Psoas muscle (tissue), 8 donors: ENCODE measurements around the gene RETN. TPM values are rescaled to one million over a fixed set of nuclear protein-coding genes. Genes with fewer than 3 reads are reported as not detected.
A peak's percentile ranks its signal among the peaks of the same experiment; 100 is the strongest.

Experiments used
- ATAC-seq, 4 donors: fragments of 200-7000 bp; cut with Tn5 transposase; one replicate each; pipeline ENCODE4 v1.9.1; 2020; ENCODE audit warnings: moderate library complexity in 3 of 4, mild to moderate bottlenecking in 2 of 4
- DNase-seq, 2 donors: peaks; one replicate each; pipeline ENCODE4 v3.0.0-alpha.2; 2020
- H3K27ac ChIP-seq: fragments of 200-600 bp; one replicate; pipeline ENCODE4 v1.8.0; 2022
- H3K27me3 ChIP-seq, 3 donors: fragments of 200-600 bp in 1 of 3; one replicate each; pipeline versions ENCODE4 v1.6.1 to v1.8.0; 2013 to 2022; ENCODE audit warnings: low read length in 2 of 3, mild to moderate bottlenecking in 2 of 3, moderate library complexity in 1 of 3; ENCODE audit not compliant: insufficient read depth in 3 of 3
- H3K36me3 ChIP-seq, 2 donors: fragments of 200-600 bp in 1 of 2; one replicate each; pipeline versions ENCODE4 v1.6.1 to v1.8.0; 2013 to 2022; ENCODE audit warnings: low read depth in 1 of 2, mild to moderate bottlenecking in 1 of 2, moderate library complexity in 1 of 2; ENCODE audit not compliant: insufficient read depth in 1 of 2
- H3K4me1 ChIP-seq: fragments of 200-600 bp; one replicate; pipeline ENCODE4 v1.8.0; 2022
- H3K4me3 ChIP-seq: fragments of 200-600 bp; one replicate; pipeline ENCODE4 v1.8.0; 2022; ENCODE audit warnings: mild to moderate bottlenecking
- H3K9me3 ChIP-seq: fragments of 200-600 bp; one replicate; pipeline ENCODE4 v1.8.0; 2022
- WGBS, 3 donors: extraction: QIAGEN DNeasy Blood & Tissue Kit; methylation state at CpG; one replicate each; pipeline versions ENCODE4 v1.1.6 to v1.1.7; 2013; 5-methylcytosine and 5-hydroxymethylcytosine counted together
- intact Hi-C, 2 donors: fragments of 100-400 bp; cut with DNase I; formaldehyde crosslinking; loops; one replicate each; pipeline versions ENCODE4 v1.11.0 to v1.14.2; 2022
- long read RNA-seq, 2 donors: library from polyadenylated mRNA; unstranded; transcript quantifications; one replicate each; pipeline ENCODE4 v2.0.0, GENCODE V29; 2021
- polyA plus RNA-seq, 3 donors: library from polyadenylated mRNA; stranded (reverse); fragments of 200-250 nt; gene quantifications; one replicate each; pipeline ENCODE4 v1.2.3, GENCODE V29; 2013
- total RNA-seq, 4 donors: library from RNA; stranded (reverse); fragmentation: NEBNext Ultra II Directional in 2 of 4; extraction: Animal tissue kit (Norgen Biotek cat#: 25700) in 2 of 4; gene quantifications; one replicate each; pipeline versions ENCODE4 v1.2.1 to v1.2.4, GENCODE V29; 2021 to 2023
- TF ChIP-seq, protein P1 (sequence below): fragments of 200-600 bp; IDR thresholded peaks from one replicate; pipeline ENCODE4 v1.8.0; 2022; ENCODE audit warnings: antibody characterized with exemption
- donor health status: healthy with polysubstance abuse.
- donor health status: DM: no; HTN: no; CAD: no; lungs with moderate emphysema.
- donor health status: Bipolar disorder and iron deficiency.
- donor health status: healthy.
- donor health status: DM: yes; HTN: yes; CAD: no.
- donor health status: DM: no; HTN: no; CAD: no.
- donor health status: DM: no; HTN: no; CAD: no.
- donor health status: DM: yes; HTN: yes; CAD: no.

RETN gene, protein sequence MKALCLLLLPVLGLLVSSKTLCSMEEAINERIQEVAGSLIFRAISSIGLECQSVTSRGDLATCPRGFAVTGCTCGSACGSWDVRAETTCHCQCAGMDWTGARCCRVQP
- under 1 TPM in 2 of 4 donors, not detected in 2; 0.48 to 0.57 TPM for total RNA-seq
- polyA plus RNA-seq: 1 to 10 TPM in 2 of 3 donors, under 1 TPM in 1; 0.46 to 4.7 (median 2.1) TPM
- long read RNA-seq, donor 1: 0 reads
- long read RNA-seq, donor 2: 0 reads

DNA sequence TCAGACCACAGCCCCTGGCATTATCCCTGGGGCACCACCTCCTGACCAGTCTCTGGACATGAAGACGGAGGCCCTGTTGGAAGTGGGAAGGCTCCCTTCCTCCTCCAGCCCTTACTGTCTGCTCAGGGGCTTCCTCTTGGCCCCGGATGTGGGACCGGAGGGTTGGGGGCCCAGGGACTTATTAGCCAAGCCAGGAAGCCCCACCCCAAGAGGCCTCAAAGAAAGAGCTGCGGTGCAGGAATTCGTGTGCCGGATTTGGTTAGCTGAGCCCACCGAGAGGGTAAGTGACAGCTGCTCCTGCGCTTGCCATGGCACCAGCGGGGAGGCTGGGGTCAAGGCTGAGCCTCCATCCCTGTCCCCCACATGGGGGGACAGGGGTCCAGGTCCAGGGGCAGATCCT is at the start of gene RETN:
RETN (plus strand) TSS at position 208 of the 400 bp plus-strand sequence. CDS start 278 bp downstream, outside the sequence.
- Histone ChIP-seq H3K4me1 (no peaks in the 10 kb centered on the region), H3K27ac (no peak within 1 kb of the TSS), H3K9me3 (no peaks in the 10 kb centered on the region), H3K4me3 (no peak within 1 kb of the TSS), H3K36me3 (no peaks in the 10 kb centered on the region), H3K27me3 (peaks cover 0 to 37% (median 19%) of the 10 kb centered on the region in 3 donors)
- 62 to 70% (median 64%) methylated on average over 9 of the region's 9 CpGs for WGBS, 3 donors
- TF ChIP-seq, protein P1, sequence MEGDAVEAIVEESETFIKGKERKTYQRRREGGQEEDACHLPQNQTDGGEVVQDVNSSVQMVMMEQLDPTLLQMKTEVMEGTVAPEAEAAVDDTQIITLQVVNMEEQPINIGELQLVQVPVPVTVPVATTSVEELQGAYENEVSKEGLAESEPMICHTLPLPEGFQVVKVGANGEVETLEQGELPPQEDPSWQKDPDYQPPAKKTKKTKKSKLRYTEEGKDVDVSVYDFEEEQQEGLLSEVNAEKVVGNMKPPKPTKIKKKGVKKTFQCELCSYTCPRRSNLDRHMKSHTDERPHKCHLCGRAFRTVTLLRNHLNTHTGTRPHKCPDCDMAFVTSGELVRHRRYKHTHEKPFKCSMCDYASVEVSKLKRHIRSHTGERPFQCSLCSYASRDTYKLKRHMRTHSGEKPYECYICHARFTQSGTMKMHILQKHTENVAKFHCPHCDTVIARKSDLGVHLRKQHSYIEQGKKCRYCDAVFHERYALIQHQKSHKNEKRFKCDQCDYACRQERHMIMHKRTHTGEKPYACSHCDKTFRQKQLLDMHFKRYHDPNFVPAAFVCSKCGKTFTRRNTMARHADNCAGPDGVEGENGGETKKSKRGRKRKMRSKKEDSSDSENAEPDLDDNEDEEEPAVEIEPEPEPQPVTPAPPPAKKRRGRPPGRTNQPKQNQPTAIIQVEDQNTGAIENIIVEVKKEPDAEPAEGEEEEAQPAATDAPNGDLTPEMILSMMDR: no peak
- no peak for ATAC-seq
- DNase-seq: no peak
- intact Hi-C loops: no loop called here

DNA sequence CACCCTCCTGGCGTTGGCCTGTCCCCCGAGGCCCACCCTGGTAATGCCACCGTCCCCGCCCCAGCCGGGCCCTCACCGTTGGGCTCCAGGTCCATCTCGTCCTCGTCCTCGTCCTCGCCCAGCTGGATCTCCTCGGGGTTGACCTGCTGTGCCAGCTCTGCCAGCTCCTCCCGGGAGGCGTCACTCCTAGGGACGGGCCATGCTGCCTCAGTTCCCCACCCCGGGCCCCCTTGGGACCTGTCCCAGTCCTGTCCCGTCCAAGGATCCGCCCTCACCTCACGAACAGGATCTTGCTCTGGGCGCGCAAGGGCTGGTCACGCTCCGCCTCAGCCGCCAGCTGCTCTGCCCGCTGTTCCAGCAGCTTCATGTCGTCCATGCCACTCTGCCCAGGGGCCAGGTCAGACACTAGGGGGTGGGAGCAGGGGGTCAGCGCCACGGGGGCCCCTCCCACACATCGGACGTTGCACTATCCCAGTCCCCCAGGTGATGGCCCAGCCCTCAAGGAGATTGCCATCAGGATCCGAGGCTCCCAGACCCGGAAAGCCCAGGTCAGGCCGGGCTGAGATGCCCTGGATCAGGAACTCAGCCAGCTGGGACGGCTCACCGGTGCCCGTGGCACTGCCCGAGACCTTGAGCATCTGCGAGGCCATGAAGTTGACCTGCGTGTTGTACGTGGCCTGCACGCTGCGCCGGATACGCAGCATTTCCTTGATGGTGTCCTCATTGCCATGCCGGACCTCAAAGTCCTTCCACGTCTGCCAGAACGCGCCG is 49.0 kb upstream of the RETN start:
- intact Hi-C loops: loop anchor here in 1 of 2 donors (5.0 kb wide), 1 partner anchor 518 kb away; no protein-coding TSS in a partner anchor
- Histone ChIP-seq H3K27me3 (no peaks in the 10 kb centered on the region), H3K36me3 (peaks cover 8 to 66% of the 10 kb centered on the region in 2 donors), H3K27ac (no peak overlapping the region), H3K4me1 (peaks cover 8% of the 10 kb centered on the region), H3K4me3 (no peak overlapping the region), H3K9me3 (no peaks in the 10 kb centered on the region)
- TF ChIP-seq, protein P1: no peak
- ATAC-seq (no peak), DNase-seq (peak in 1 of 2 donors; percentile 48)
- 72 to 85% (median 76%) methylated on average over 45 to 48 of the region's 48 CpGs for WGBS, 3 donors

DNA sequence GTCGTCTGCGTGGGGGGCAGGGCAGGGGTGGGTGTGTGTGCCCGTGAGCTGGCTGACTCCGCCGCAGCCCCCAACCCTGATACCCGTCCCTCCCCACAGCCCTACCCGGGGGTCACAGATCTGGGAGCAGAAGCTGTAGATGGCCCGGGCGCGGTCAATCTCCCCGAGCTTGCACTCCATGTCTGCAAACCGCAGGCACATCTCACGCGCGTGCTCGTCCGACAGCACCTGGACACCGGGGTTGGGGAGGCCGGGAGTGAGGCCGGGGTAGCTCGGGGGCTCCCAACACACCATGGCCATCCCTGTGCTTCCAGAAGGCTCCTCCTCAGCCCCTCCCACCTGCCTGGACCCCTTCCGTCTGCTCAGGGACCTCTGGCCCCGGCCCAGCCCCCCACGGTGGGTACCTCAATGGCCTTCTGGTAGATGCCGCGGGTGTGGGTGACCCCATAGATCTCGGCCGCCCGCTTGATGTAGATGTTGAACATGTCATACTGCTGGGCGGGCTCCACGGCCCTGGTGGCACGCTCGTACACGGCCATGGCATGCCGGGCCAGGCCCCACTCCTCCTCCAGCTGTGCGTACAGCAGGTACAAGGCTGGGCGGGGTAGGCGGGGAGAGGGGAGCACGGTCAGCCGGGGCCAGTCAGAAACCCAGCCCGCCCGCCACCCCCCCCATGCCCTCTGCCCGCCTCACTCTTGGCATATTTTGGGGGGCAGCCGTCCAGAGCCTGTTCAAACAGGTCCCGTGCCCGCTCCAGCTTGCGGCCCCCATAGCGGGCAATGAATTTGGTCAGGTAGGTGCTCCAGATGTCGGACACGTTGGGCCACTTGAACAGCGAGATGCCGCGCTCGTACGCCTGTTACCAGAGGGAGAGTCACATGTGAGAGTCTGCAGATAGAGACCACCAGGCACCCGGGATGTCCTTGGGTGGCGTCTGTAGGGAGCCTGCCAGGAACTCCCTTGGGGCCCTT is 48.1 kb upstream of the RETN start:
- WGBS, 3 donors: 93 to 94% (median 93%) methylated on average over 57 of the region's 57 CpGs
- ATAC-seq (no peak), DNase-seq (no peak)
- intact Hi-C loops: no loop called here
- TF ChIP-seq, protein P1: no peak
- H3K27ac ChIP-seq: no peak overlapping the region
- no peak overlapping the region for H3K4me3 ChIP-seq
- H3K36me3 ChIP-seq: peaks cover 8 to 75% of the 10 kb centered on the region in 2 donors
- no peaks in the 10 kb centered on the region for H3K9me3 ChIP-seq
- H3K4me1 ChIP-seq: peaks cover 8% of the 10 kb centered on the region
- no peaks in the 10 kb centered on the region for H3K27me3 ChIP-seq

DNA sequence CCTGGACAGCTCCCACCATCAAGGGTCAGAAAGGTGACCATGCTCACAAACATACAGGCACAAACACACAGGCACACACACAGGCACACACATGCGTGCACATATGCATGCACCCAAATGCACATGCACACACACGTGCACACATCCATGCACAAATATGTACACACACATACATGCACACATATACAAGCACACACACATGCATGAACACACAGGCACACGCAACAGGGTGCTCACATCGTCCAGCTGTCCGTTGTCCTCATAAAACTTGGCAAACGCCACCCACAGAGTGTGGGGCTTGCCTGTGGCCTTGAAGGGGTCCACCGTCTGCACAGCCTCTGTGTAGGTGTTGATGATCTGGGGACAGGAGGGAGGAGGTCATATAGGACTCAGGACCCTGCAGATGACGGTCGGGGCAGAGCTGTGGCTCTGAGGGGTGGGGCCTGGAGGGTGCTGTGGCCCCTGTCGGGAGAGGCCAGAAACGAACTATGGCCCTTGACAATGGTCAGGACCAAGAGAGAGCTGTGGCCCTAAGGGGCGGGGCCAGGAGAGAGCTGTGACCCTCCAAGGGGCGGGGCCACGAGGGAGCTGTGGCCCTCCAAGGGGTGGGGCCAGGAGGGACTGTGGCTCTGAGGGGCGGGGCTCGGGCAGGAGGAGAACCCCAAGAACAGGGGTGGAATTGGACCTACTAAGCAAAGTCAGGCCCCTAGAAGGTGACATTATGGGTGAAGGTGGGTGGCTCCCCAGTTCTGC is 45.7 kb upstream of the RETN start:
- intact Hi-C loops: no loop called here
- peaks cover 8 to 96% of the 10 kb centered on the region in 2 donors for H3K36me3 ChIP-seq
- H3K27me3 ChIP-seq: no peaks in the 10 kb centered on the region
- no peaks in the 10 kb centered on the region for H3K9me3 ChIP-seq
- peak in 1 of 2 donors; percentile 35 for DNase-seq
- H3K4me3 ChIP-seq: no peak overlapping the region
- TF ChIP-seq, protein P1: no peak
- 79 to 85% (median 84%) methylated on average over 16 of the region's 16 CpGs for WGBS, 3 donors
- no peak overlapping the region for H3K27ac ChIP-seq
- no peak for ATAC-seq
- H3K4me1 ChIP-seq: peaks cover 12% of the 10 kb centered on the region
